Gastrocnemius medialis (tissue), 4 donors: Measurements from ENCODE around the gene TRUB1.

ENCODE experiments used
- POLR2A ChIP-seq, 2 donors: fragments of 450-650 bp; IDR thresholded peaks; one replicate each; pipeline ENCODE4 v1.6.1; 2017; ENCODE audit warnings: antibody characterized with exemption in 2 of 2, mild to moderate bottlenecking in 2 of 2, moderate library complexity in 2 of 2
- TF ChIP-seq, protein P1 (sequence below), 5 experiments: fragments of 450-650 bp in 3 of 5; fragments of 200-600 bp in 2 of 5; sonication (generic) in 2 of 5; IDR thresholded peaks in 4 of 5; conservative IDR thresholded peaks in 1 of 5; 1 replicate in 4 of 5; 2 replicates in 1 of 5; pipeline ENCODE4 v1.5.1; 2016 to 2019; ENCODE audit warnings: antibody characterized with exemption in 5 of 5, mild to moderate bottlenecking in 3 of 5, moderate library complexity in 3 of 5

- TF ChIP-seq, protein P1, sequence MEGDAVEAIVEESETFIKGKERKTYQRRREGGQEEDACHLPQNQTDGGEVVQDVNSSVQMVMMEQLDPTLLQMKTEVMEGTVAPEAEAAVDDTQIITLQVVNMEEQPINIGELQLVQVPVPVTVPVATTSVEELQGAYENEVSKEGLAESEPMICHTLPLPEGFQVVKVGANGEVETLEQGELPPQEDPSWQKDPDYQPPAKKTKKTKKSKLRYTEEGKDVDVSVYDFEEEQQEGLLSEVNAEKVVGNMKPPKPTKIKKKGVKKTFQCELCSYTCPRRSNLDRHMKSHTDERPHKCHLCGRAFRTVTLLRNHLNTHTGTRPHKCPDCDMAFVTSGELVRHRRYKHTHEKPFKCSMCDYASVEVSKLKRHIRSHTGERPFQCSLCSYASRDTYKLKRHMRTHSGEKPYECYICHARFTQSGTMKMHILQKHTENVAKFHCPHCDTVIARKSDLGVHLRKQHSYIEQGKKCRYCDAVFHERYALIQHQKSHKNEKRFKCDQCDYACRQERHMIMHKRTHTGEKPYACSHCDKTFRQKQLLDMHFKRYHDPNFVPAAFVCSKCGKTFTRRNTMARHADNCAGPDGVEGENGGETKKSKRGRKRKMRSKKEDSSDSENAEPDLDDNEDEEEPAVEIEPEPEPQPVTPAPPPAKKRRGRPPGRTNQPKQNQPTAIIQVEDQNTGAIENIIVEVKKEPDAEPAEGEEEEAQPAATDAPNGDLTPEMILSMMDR (IDR thresholded peaks at IDR 0.05 in 4 of 5, conservative IDR thresholded peaks at IDR 0.05 in 1 of 5) = no peak
- TF ChIP-seq POLR2A (IDR thresholded peaks at IDR 0.05) = no peak
These were observed 25.9 kb downstream of the TRUB1 start for GRCh38 chr10:114963908-114964307.
